Mesendoderm (in vitro differentiated cells): ENCODE results near the gene GAA.

ENCODE experiments used
- DNase-seq: peaks from one replicate; pipeline ENCODE4 v3.0.0; 2013
- H2AK5ac ChIP-seq: 2 replicates; pipeline ENCODE4 v1.6.1; 2013; ENCODE audit warnings: low read length, inconsistent platforms
- H2BK120ac ChIP-seq: 2 replicates; pipeline ENCODE4 v1.6.1; 2013; ENCODE audit warnings: low read depth, mild to moderate bottlenecking, low read length, moderate library complexity, mixed read lengths
- H2BK15ac ChIP-seq: replicated peaks from 2 replicates; pipeline ENCODE4 v1.6.1; 2013; ENCODE audit warnings: low read depth, mild to moderate bottlenecking, moderate library complexity
- H2BK5ac ChIP-seq: 2 replicates; pipeline ENCODE4 v1.6.1; 2013; ENCODE audit warnings: low read length, inconsistent platforms
- H3K18ac ChIP-seq: 2 replicates; pipeline ENCODE4 v1.6.1; 2013; ENCODE audit warnings: mild to moderate bottlenecking, low read length, mixed read lengths
- H3K23ac ChIP-seq: one replicate; pipeline ENCODE4 v1.6.1; 2013; ENCODE audit warnings: low read length
- H3K27ac ChIP-seq: 2 replicates; pipeline ENCODE4 v1.5.1; 2013; ENCODE audit warnings: low read depth, mild to moderate bottlenecking, inconsistent platforms, low read length, moderate library complexity
- H3K27me3 ChIP-seq: 2 replicates; pipeline ENCODE4 v1.6.1; 2013; ENCODE audit warnings: low read length, control low read depth, mild to moderate bottlenecking, inconsistent platforms; ENCODE audit not compliant: insufficient read depth, poor library complexity
- H3K36me3 ChIP-seq: 2 replicates; pipeline ENCODE4 v1.6.1; 2013; ENCODE audit warnings: low read length, inconsistent platforms; ENCODE audit not compliant: control insufficient read depth, insufficient read depth
- H3K4ac ChIP-seq: one replicate; pipeline ENCODE4 v1.6.1; 2013; ENCODE audit warnings: low read depth, mild to moderate bottlenecking, low read length, moderate library complexity
- H3K4me1 ChIP-seq: 2 replicates; pipeline ENCODE4 v1.6.1; 2013; ENCODE audit warnings: low read depth, low read length, inconsistent platforms; ENCODE audit not compliant: control insufficient read depth
- H3K4me2 ChIP-seq: 2 replicates; pipeline ENCODE4 v1.6.1; 2013; ENCODE audit warnings: low read length
- H3K4me3 ChIP-seq: 2 replicates; pipeline ENCODE4 v1.5.1; 2013; ENCODE audit warnings: mild to moderate bottlenecking, low read length
- H3K56ac ChIP-seq: one replicate; pipeline ENCODE4 v1.6.1; 2013; ENCODE audit warnings: low read length
- H3K79me1 ChIP-seq: 2 replicates; pipeline ENCODE4 v1.6.1; 2013; ENCODE audit warnings: low read length, inconsistent platforms
- H3K79me2 ChIP-seq: 2 replicates; pipeline ENCODE4 v1.6.1; 2013; ENCODE audit warnings: mild to moderate bottlenecking, low read length; ENCODE audit not compliant: control insufficient read depth, insufficient read depth
- H3K9ac ChIP-seq: 2 replicates; pipeline ENCODE4 v1.6.1; 2013; ENCODE audit warnings: low read length, inconsistent platforms
- H4K5ac ChIP-seq: one replicate; pipeline ENCODE4 v1.6.1; 2013; ENCODE audit warnings: low read length
- H4K8ac ChIP-seq: one replicate; pipeline ENCODE4 v1.6.1; 2013; ENCODE audit warnings: low read depth, mild to moderate bottlenecking, control low read depth, low read length, moderate library complexity
- WGBS: extraction: QIAGEN DNeasy Blood & Tissue Kit; methylation state at CpG from one replicate; pipeline ENCODE4 v1.1.7; 2013; ENCODE audit warnings: low lambda C conversion rate, missing lambda C conversion rate; ENCODE audit not compliant: insufficient coverage; ENCODE audit errors: extremely low coverage; 5-methylcytosine and 5-hydroxymethylcytosine counted together

The GAA gene

DNA sequence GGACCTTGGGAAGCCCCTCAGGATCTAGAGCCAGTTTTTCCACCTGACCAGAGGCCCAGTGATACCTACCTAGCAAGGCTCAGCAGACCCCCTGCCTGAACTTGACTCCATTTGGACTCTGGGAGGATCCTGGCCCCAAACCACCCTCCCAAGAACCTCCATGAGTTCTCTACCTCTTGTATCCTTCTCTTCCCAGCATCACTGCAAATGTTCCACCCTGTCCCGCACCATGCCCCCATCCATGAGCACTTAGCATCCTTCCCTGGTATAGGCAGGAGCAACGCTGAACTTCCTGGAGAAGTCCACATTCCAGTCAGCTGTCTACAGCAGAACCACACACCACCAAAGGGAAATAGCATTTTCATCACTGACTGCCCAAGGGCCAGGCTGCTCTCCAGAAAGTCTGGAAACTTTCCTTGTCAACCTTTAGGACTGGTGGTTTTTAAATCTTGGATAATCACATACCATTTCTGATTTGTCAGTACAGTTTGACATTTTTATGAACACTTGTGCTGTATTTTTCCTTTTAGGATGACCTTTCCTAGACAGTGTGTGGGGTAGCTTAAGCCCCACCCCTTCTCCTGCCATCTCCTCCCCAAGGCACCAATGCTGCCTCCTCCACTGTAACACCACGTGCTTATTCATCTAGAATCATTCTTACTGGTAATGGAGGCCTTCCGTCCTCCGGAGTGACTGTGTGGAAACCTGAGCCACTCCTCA is 31.7 kb downstream of the GAA start:
- no peaks in the 10 kb centered on the region for H3K79me2 ChIP-seq
- H3K9ac ChIP-seq, result no peak overlapping the region
- no peak overlapping the region for H2AK5ac ChIP-seq
- H3K56ac ChIP-seq, result no peak overlapping the region
- no peak overlapping the region for H3K4me3 ChIP-seq
- H4K5ac ChIP-seq, result no peak overlapping the region
- H2BK15ac ChIP-seq, result no peak overlapping the region
- no peak for DNase-seq
- no peak overlapping the region for H3K18ac ChIP-seq
- H3K4me2 ChIP-seq, result no peak overlapping the region
- no peak overlapping the region for H3K4ac ChIP-seq
- no peaks in the 10 kb centered on the region for H3K27me3 ChIP-seq
- no peak overlapping the region for H3K27ac ChIP-seq
- peaks cover 2% of the 10 kb centered on the region for H3K4me1 ChIP-seq
- H3K36me3 ChIP-seq, result peaks cover 15% of the 10 kb centered on the region
- H2BK5ac ChIP-seq, result no peak overlapping the region
- no CpG with 5 or more reads among the region's 5 CpGs for WGBS
- H3K23ac ChIP-seq, result no peak overlapping the region
- no peaks in the 10 kb centered on the region for H3K79me1 ChIP-seq
- H4K8ac ChIP-seq, result no peak overlapping the region
- H2BK120ac ChIP-seq, result no peak overlapping the region

DNA sequence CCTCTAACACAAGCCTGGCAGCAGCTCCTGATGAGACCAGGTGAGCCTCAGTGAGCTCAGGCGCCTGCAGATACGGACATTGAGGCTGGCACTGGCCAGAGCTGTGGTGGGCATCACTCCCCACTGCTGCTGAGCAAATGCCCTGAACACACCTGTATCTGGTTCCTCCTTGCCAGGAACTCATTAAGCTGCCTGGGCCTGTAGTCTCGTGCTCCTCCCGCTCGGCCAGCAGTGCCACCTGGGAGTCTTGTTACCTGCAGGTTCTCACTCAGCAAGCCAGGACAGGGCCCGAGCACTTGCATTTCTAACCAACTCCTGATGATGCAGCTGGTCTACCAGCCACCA is 32.2 kb downstream of the GAA start:
- H4K5ac ChIP-seq, result no peak overlapping the region
- H2BK120ac ChIP-seq, result no peak overlapping the region
- no peak overlapping the region for H2BK15ac ChIP-seq
- H3K4me2 ChIP-seq, result no peak overlapping the region
- no peak overlapping the region for H3K9ac ChIP-seq
- no peak overlapping the region for H3K56ac ChIP-seq
- no peaks in the 10 kb centered on the region for H3K79me2 ChIP-seq
- H4K8ac ChIP-seq, result no peak overlapping the region
- H3K4ac ChIP-seq, result no peak overlapping the region
- peaks cover 2% of the 10 kb centered on the region for H3K4me1 ChIP-seq
- H3K79me1 ChIP-seq, result no peaks in the 10 kb centered on the region
- no peak overlapping the region for H2AK5ac ChIP-seq
- no peak overlapping the region for H3K23ac ChIP-seq
- H3K27me3 ChIP-seq, result no peaks in the 10 kb centered on the region
- peaks cover 15% of the 10 kb centered on the region for H3K36me3 ChIP-seq
- no peak overlapping the region for H3K4me3 ChIP-seq
- no peak for DNase-seq
- H3K27ac ChIP-seq, result no peak overlapping the region
- no peak overlapping the region for H2BK5ac ChIP-seq
- H3K18ac ChIP-seq, result no peak overlapping the region
- WGBS, result no CpG with 5 or more reads among the region's 6 CpGs

DNA sequence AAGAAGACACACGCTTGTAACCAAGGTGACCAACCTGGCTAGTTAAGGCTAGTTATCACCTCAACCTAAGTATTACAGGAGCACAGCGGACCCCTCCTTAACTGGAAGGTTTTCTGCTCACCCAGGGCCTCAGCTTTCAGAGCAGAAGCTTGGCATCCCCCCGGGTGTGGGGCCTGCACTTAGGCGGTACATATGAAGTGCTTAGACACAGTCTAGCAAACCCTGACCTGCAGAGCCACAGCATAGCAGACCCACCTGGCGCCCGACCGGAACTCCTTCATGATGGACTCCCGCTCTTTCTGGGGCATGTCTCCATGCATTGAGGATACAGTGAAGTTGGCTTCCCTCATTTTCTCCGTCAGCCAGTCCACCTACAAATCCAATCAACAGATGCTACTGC is 35.8 kb downstream of the GAA start:
- Histone ChIP-seq H4K5ac (no peak overlapping the region), H3K27me3 (no peaks in the 10 kb centered on the region), H3K4me2 (no peak overlapping the region), H2BK5ac (no peak overlapping the region), H3K79me1 (no peaks in the 10 kb centered on the region), H3K56ac (no peak overlapping the region), H3K79me2 (no peaks in the 10 kb centered on the region), H3K9ac (no peak overlapping the region), H2BK15ac (no peak overlapping the region), H3K4ac (no peak overlapping the region), H3K4me3 (no peak overlapping the region), H4K8ac (no peak overlapping the region), H3K23ac (no peak overlapping the region), H3K18ac (no peak overlapping the region), H3K36me3 (peaks cover 27% of the 10 kb centered on the region), H3K4me1 (no peaks in the 10 kb centered on the region), H3K27ac (no peak overlapping the region), H2BK120ac (no peak overlapping the region), H2AK5ac (no peak overlapping the region)
- no CpG with 5 or more reads among the region's 9 CpGs for WGBS
- DNase-seq, result no peak

DNA sequence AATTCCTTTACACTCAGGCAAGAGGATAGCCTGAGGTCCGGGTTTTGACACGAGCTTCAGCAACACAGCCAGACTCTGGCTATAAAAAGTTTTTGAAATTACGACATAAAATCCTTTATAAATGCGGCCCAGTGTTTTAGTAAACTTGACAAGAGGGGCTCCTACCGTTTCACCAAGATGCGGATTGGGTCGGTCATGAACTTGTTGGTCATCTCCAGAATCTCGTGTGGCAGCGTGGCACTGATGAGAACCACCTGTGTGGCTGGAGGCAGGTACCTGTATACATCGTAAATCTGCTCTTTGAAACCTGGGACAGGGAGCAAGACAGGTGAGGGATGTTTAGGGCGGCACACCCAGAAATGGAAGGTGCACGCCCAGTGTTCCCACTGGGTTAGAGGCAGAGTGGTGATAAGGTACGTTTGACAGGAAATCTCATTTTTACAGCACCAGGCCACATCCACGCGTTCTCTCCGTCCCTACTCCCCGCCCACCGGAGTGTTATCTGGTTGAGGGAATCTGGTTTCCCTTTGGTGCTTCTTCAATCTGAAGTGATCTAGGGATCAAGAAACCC is 37.6 kb downstream of the GAA start:
- no peak overlapping the region for H3K4me2 ChIP-seq
- H3K56ac ChIP-seq, result no peak overlapping the region
- H2BK15ac ChIP-seq, result no peak overlapping the region
- no peak overlapping the region for H4K8ac ChIP-seq
- H3K4ac ChIP-seq, result no peak overlapping the region
- H3K9ac ChIP-seq, result no peak overlapping the region
- no CpG with 5 or more reads among the region's 18 CpGs for WGBS
- peaks cover 3% of the 10 kb centered on the region for H3K79me2 ChIP-seq
- no peak overlapping the region for H2BK5ac ChIP-seq
- H4K5ac ChIP-seq, result no peak overlapping the region
- no peaks in the 10 kb centered on the region for H3K27me3 ChIP-seq
- H2AK5ac ChIP-seq, result no peak overlapping the region
- H3K79me1 ChIP-seq, result peaks cover 7% of the 10 kb centered on the region
- H2BK120ac ChIP-seq, result no peak overlapping the region
- H3K23ac ChIP-seq, result no peak overlapping the region
- H3K4me1 ChIP-seq, result no peaks in the 10 kb centered on the region
- peaks cover 27% of the 10 kb centered on the region for H3K36me3 ChIP-seq
- no peak overlapping the region for H3K18ac ChIP-seq
- H3K4me3 ChIP-seq, result no peak overlapping the region
- no peak overlapping the region for H3K27ac ChIP-seq
- no peak for DNase-seq

DNA sequence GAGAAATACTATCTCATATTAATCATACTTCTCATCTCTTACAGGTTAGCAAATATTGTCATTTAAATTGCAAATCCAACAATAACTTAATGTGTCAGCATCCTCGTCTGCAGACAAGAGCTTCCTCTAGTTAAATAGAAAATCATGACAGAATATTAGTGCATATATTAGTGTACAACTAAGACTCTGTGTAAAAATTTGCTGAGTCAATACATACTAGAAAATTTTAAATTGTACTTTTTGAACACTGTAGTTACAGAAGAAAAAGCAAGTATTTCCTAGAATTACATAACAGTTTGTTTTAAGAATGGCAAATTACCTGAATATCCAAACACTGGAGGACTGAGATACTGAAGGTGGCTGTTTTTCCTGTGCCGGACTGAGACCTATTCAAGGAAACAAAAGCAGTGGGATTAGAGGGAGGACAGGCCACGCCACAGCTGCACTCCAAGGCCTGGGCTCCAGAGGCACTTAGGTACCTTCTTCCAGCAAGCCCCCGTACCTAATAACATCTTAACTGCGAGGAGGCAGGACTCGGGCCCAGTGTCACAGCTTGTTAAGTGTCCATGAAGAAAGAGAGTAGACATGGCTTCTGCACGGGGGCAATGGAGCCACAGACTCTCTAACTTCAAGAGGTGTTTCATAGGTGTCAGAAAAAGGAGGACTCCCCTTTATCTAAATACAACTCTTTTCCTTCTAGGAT is 40.2 kb downstream of the GAA start:
- H2BK120ac ChIP-seq, result no peak overlapping the region
- peaks cover 13% of the 10 kb centered on the region for H3K79me1 ChIP-seq
- H3K9ac ChIP-seq, result no peak overlapping the region
- no peak overlapping the region for H2BK15ac ChIP-seq
- DNase-seq, result no peak
- no CpG with 5 or more reads among the region's 7 CpGs for WGBS
- no peak overlapping the region for H4K8ac ChIP-seq
- peaks cover 25% of the 10 kb centered on the region for H3K36me3 ChIP-seq
- H3K23ac ChIP-seq, result no peak overlapping the region
- H2AK5ac ChIP-seq, result no peak overlapping the region
- no peak overlapping the region for H3K18ac ChIP-seq
- H4K5ac ChIP-seq, result no peak overlapping the region
- no peak overlapping the region for H3K56ac ChIP-seq
- no peak overlapping the region for H3K27ac ChIP-seq
- no peak overlapping the region for H3K4ac ChIP-seq
- H3K4me1 ChIP-seq, result peaks cover 3% of the 10 kb centered on the region
- no peaks in the 10 kb centered on the region for H3K27me3 ChIP-seq
- H2BK5ac ChIP-seq, result no peak overlapping the region
- no peak overlapping the region for H3K4me2 ChIP-seq
- H3K4me3 ChIP-seq, result no peak overlapping the region
- peaks cover 26% of the 10 kb centered on the region for H3K79me2 ChIP-seq
